Measurements from ENCODE around the gene TRIM2. TPM values are rescaled to one million over a fixed set of nuclear protein-coding genes. Genes with fewer than 3 reads are reported as not detected.

The TRIM2 gene
- total RNA-seq, 1 donor: 39.8 TPM

DNA sequence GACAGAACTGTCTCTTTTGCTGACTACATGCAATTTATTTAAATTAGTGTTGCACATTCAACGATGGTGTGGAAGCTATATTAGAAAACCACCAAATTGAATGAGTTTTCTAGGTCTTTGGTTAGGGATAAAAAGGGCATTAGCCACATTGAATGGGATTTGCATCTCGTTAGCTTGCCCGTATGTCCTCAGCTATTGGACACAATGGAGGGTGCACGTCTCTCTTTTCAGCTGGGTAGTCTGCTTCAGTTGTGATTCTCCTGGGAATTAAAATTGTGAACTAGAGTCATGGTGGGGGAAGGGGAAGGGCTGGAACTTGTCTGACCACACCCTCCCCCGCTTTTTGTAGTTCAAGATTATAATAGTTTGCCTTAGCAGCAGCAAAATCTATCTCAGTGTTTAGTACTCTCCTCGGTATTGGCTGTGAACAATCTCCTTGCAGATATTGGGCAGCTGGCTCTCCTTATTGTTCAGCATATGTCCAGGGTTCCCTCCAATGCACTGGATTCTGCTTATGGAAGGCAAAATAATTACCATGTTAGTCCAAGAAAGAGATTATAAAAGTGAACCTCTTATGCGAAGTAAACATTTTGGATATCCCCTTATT lies 23.3 kb downstream of the TRIM2 start:
- TF ChIP-seq, protein P1, sequence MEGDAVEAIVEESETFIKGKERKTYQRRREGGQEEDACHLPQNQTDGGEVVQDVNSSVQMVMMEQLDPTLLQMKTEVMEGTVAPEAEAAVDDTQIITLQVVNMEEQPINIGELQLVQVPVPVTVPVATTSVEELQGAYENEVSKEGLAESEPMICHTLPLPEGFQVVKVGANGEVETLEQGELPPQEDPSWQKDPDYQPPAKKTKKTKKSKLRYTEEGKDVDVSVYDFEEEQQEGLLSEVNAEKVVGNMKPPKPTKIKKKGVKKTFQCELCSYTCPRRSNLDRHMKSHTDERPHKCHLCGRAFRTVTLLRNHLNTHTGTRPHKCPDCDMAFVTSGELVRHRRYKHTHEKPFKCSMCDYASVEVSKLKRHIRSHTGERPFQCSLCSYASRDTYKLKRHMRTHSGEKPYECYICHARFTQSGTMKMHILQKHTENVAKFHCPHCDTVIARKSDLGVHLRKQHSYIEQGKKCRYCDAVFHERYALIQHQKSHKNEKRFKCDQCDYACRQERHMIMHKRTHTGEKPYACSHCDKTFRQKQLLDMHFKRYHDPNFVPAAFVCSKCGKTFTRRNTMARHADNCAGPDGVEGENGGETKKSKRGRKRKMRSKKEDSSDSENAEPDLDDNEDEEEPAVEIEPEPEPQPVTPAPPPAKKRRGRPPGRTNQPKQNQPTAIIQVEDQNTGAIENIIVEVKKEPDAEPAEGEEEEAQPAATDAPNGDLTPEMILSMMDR (IDR thresholded peaks at IDR 0.05; ENCODE audit: extremely low read depth, low read depth, low read length): no peak
- no peak for DNase-seq (ENCODE audit: insufficient read length, low spot score, missing footprints)
- no peaks in the 10 kb centered on the region for H3K9me3 ChIP-seq (ENCODE audit: low read depth, low read length)
- H3K27me3 ChIP-seq (ENCODE audit: insufficient read depth, low read length): no peaks in the 10 kb centered on the region
- peaks cover 20% of the 10 kb centered on the region for H3K4me1 ChIP-seq (ENCODE audit: insufficient read depth, low read length)
- no peak overlapping the region for H2AFZ ChIP-seq (ENCODE audit: low read length)
- peaks cover 35% of the 10 kb centered on the region for H3K79me2 ChIP-seq (ENCODE audit: insufficient read depth, low read length)
- H3K36me3 ChIP-seq (ENCODE audit: insufficient read depth, low read length): no peaks in the 10 kb centered on the region
- H3K4me2 ChIP-seq (ENCODE audit: insufficient read depth, low read length): no peak overlapping the region
- H3K4me3 ChIP-seq (ENCODE audit: insufficient read depth, low read length): no peak overlapping the region
- no peak overlapping the region for H3K27ac ChIP-seq (ENCODE audit: low read depth, low read length)
- H4K20me1 ChIP-seq (ENCODE audit: insufficient read depth, low read length): peaks cover 7% of the 10 kb centered on the region

DNA sequence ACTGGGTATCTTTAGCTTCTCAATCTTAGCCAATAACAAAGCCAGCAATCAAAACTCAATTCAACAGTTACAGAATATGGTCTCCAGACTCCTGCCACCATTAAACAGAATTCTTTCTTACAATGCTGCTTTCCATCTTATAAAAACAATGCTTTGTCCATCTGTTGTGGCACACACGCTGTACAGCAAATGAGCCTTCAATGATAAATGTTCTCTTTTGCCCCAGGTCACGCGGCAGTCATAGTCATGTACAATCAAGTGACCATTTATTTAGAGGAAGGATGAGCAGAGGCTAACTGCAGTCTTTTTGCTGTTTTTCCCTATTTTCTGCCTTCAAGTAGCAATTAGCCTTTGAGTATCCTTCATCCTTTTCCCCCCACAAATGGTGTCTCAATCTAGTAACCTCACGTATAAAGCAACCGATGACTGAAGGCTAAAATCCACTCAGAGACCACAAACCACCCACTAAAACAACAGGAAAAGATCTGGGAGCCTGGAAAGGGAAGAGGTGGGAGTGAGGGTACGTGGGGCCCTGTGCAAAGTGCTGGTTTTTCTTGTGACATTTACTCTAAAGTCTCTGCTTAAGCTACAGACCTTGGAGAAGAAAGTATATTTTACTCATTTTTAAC lies 24.4 kb downstream of the TRIM2 start:
- Histone ChIP-seq H3K27ac (ENCODE audit: low read depth, low read length) (no peak overlapping the region), H3K79me2 (ENCODE audit: insufficient read depth, low read length) (peaks cover 35% of the 10 kb centered on the region), H3K4me2 (ENCODE audit: insufficient read depth, low read length) (peak overlapping the region; percentile 25), H3K27me3 (ENCODE audit: insufficient read depth, low read length) (no peaks in the 10 kb centered on the region), H3K4me3 (ENCODE audit: insufficient read depth, low read length) (no peak overlapping the region), H3K9me3 (ENCODE audit: low read depth, low read length) (no peaks in the 10 kb centered on the region), H3K4me1 (ENCODE audit: insufficient read depth, low read length) (peaks cover 28% of the 10 kb centered on the region), H2AFZ (ENCODE audit: low read length) (no peak overlapping the region), H4K20me1 (ENCODE audit: insufficient read depth, low read length) (peaks cover 7% of the 10 kb centered on the region), H3K36me3 (ENCODE audit: insufficient read depth, low read length) (no peaks in the 10 kb centered on the region)
- TF ChIP-seq, protein P1 (IDR thresholded peaks at IDR 0.05; ENCODE audit: extremely low read depth, low read depth, low read length): no peak
- no peak for DNase-seq (ENCODE audit: insufficient read length, low spot score, missing footprints)

DNA sequence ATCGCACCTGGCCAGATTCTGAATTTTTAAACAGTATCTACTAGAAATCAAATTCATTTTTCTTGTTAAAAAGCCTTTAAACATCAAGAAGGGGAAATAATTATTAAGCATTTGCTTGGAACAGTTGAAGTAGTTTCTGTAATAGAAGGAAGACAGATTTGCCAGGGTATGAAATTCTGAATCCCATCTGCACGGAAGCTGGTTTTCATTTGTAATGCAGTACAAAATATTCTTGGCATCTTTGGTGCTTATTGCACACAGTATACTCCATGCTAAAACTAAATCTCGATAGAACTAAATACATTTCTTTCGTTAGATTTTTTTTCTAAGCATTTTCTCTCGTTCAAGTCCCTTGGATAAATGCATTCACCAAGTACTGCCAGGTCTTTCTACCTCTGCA lies 25.3 kb downstream of the TRIM2 start:
- H3K27me3 ChIP-seq (ENCODE audit: insufficient read depth, low read length): no peaks in the 10 kb centered on the region
- peaks cover 9% of the 10 kb centered on the region for H4K20me1 ChIP-seq (ENCODE audit: insufficient read depth, low read length)
- peaks cover 31% of the 10 kb centered on the region for H3K79me2 ChIP-seq (ENCODE audit: insufficient read depth, low read length)

DNA sequence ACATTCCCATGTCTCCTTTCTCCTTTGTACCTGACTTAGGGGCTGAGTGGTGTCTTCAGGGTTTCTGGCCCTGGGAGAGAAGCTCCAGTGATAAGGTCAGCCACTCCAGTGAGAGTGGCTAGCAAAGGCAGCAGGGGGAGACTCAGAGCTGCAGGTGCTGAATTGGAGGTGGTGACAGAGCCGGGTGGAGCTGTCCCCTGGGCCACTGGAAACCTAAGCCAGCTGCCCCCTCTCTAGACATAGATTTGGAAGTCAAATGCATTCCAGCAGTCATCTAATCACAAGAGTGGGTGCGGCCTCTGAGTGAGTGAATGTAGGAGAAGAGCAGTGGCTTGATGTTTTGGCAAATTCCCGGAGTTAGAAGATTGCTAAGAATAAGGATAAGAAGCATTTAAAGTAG lies 28.5 kb downstream of the TRIM2 start:
- Histone ChIP-seq H4K20me1 (ENCODE audit: insufficient read depth, low read length) (peaks cover 23% of the 10 kb centered on the region), H3K4me2 (ENCODE audit: insufficient read depth, low read length) (no peak overlapping the region), H2AFZ (ENCODE audit: low read length) (no peak overlapping the region), H3K4me3 (ENCODE audit: insufficient read depth, low read length) (no peak overlapping the region), H3K4me1 (ENCODE audit: insufficient read depth, low read length) (peaks cover 37% of the 10 kb centered on the region), H3K27me3 (ENCODE audit: insufficient read depth, low read length) (no peaks in the 10 kb centered on the region), H3K79me2 (ENCODE audit: insufficient read depth, low read length) (peaks cover 8% of the 10 kb centered on the region), H3K9me3 (ENCODE audit: low read depth, low read length) (no peaks in the 10 kb centered on the region), H3K27ac (ENCODE audit: low read depth, low read length) (no peak overlapping the region), H3K36me3 (ENCODE audit: insufficient read depth, low read length) (no peaks in the 10 kb centered on the region)
- no peak for DNase-seq (ENCODE audit: insufficient read length, low spot score, missing footprints)
- TF ChIP-seq, protein P1 (IDR thresholded peaks at IDR 0.05; ENCODE audit: extremely low read depth, low read depth, low read length): no peak

More for the DNA sequence above, 25.3 kb downstream of the TRIM2 start:
- Histone ChIP-seq H3K9me3 (ENCODE audit: low read depth, low read length) (no peaks in the 10 kb centered on the region), H3K4me1 (ENCODE audit: insufficient read depth, low read length) (peaks cover 30% of the 10 kb centered on the region), H3K4me3 (ENCODE audit: insufficient read depth, low read length) (no peak overlapping the region), H3K36me3 (ENCODE audit: insufficient read depth, low read length) (no peaks in the 10 kb centered on the region), H3K4me2 (ENCODE audit: insufficient read depth, low read length) (no peak overlapping the region), H3K27ac (ENCODE audit: low read depth, low read length) (no peak overlapping the region), H2AFZ (ENCODE audit: low read length) (no peak overlapping the region)
- TF ChIP-seq, protein P1 (IDR thresholded peaks at IDR 0.05; ENCODE audit: extremely low read depth, low read depth, low read length): no peak
- DNase-seq (ENCODE audit: insufficient read length, low spot score, missing footprints): no peak
